ENCODE data around the gene EMC8.
"Not testable (repeated sequence)": the region's sequence is repeated elsewhere in the genome, so short reads cannot be mapped to it uniquely, and the experiment has no call there.

The EMC8 gene

DNA sequence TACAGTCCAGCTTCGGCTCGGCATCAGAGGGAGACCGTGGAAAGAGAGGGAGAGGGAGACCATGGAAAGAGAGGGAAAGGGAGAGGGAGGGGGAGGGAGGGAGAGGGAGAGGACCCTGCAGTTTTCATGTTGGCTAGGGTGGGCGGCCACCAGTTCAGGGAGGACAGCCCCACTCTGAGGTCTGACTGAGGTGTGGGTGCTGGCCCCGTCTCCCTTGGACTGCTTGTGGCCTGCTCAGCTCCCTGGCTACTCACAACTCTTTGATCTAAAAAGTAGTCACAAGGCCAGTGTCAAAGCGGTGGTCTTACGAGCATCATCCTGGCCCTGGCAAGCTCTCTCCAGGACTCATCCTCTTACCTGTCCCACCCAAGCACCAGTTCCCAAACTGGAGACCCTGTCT lies 9.6 kb upstream of the EMC8 start:
- no peak overlapping the region for H3K4me2 ChIP-seq (ENCODE audit: low read length)
- H3K4me1 ChIP-seq (ENCODE audit: low read length), result no peaks in the 10 kb centered on the region
- H2AFZ ChIP-seq (ENCODE audit: low read depth, low read length), result no peak overlapping the region
- no peak overlapping the region for H3K9ac ChIP-seq (ENCODE audit: low read length)
- H3K27me3 ChIP-seq (ENCODE audit: low read depth, low read length), result no peaks in the 10 kb centered on the region
- H3K36me3 ChIP-seq (replicated peaks; ENCODE audit: low read depth, low read length), result peaks cover 28% of the 10 kb centered on the region
- no peaks in the 10 kb centered on the region for H4K20me1 ChIP-seq (ENCODE audit: insufficient read depth, low read length)
- H3K4me3 ChIP-seq (ENCODE audit: low read length), result no peak overlapping the region
- H3K9me3 ChIP-seq (ENCODE audit: insufficient read depth, low read length), result no peaks in the 10 kb centered on the region
- no peak overlapping the region for H3K27ac ChIP-seq (ENCODE audit: low read length)
- no peak for TF ChIP-seq EZH2phosphoT487 (IDR thresholded peaks at IDR 0.05; ENCODE audit: low read depth)
- TF ChIP-seq, protein P1, sequence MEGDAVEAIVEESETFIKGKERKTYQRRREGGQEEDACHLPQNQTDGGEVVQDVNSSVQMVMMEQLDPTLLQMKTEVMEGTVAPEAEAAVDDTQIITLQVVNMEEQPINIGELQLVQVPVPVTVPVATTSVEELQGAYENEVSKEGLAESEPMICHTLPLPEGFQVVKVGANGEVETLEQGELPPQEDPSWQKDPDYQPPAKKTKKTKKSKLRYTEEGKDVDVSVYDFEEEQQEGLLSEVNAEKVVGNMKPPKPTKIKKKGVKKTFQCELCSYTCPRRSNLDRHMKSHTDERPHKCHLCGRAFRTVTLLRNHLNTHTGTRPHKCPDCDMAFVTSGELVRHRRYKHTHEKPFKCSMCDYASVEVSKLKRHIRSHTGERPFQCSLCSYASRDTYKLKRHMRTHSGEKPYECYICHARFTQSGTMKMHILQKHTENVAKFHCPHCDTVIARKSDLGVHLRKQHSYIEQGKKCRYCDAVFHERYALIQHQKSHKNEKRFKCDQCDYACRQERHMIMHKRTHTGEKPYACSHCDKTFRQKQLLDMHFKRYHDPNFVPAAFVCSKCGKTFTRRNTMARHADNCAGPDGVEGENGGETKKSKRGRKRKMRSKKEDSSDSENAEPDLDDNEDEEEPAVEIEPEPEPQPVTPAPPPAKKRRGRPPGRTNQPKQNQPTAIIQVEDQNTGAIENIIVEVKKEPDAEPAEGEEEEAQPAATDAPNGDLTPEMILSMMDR (IDR thresholded peaks at IDR 0.05; ENCODE audit: low read depth, low read length), result no peak
- no peaks in the 10 kb centered on the region for H3K79me2 ChIP-seq (ENCODE audit: low read length)

DNA sequence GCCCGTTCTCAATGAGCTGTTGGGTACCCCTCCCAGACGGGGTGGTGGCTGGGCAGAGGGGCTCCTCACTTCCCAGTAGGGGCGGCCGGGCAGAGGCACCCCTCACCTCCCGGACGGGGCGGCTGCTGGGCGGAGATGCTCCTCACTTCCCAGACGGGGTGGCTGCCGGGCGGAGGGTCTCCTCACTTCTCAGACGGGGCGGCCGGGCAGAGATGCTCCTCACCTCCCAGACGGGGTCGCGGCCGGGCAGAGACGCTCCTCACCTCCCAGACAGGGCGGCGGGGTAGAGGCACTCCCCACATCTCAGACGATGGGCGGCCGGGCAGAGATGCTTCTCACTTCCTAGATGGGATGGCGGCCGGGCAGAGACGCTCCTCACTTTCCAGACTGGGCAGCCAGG lies 8.8 kb upstream of the EMC8 start:
- not testable (repeated sequence) for H3K27me3 ChIP-seq (ENCODE audit: low read depth, low read length); H3K27ac ChIP-seq (ENCODE audit: low read length); H3K4me2 ChIP-seq (ENCODE audit: low read length); H3K4me1 ChIP-seq (ENCODE audit: low read length); H2AFZ ChIP-seq (ENCODE audit: low read depth, low read length); H3K9me3 ChIP-seq (ENCODE audit: insufficient read depth, low read length); H3K79me2 ChIP-seq (ENCODE audit: low read length); H4K20me1 ChIP-seq (ENCODE audit: insufficient read depth, low read length); H3K9ac ChIP-seq (ENCODE audit: low read length); H3K4me3 ChIP-seq (ENCODE audit: low read length)
- H3K36me3 ChIP-seq (replicated peaks; ENCODE audit: low read depth, low read length), result peaks cover 36% of the 10 kb centered on the region

DNA sequence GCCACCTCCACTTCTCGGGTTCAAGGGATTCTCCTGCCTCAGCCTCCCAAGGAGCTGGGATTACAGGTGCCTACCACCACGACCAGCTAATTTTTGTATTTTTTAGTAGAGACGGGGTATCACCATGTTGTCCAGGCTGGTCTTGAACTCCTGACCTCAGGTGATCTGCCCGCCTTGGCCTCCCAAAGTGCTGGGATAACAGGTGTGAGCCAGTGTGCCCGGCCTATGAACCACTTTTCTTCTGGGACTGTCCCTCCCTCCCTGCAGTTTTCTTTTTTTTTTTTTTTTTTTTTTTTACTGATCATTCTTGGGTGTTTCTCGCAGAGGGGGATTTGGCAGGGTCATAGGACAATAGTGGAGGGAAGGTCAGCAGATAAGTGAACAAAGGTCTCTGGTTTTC lies 8.0 kb upstream of the EMC8 start:
- H4K20me1 ChIP-seq (ENCODE audit: insufficient read depth, low read length); H3K4me2 ChIP-seq (ENCODE audit: low read length); H3K27ac ChIP-seq (ENCODE audit: low read length); H3K4me1 ChIP-seq (ENCODE audit: low read length); H3K4me3 ChIP-seq (ENCODE audit: low read length); H3K9ac ChIP-seq (ENCODE audit: low read length); H3K27me3 ChIP-seq (ENCODE audit: low read depth, low read length); H3K9me3 ChIP-seq (ENCODE audit: insufficient read depth, low read length); H2AFZ ChIP-seq (ENCODE audit: low read depth, low read length): not testable (repeated sequence)
- peaks cover 44% of the 10 kb centered on the region for H3K36me3 ChIP-seq (replicated peaks; ENCODE audit: low read depth, low read length)
- peaks cover 15% of the 10 kb centered on the region for H3K79me2 ChIP-seq (ENCODE audit: low read length)

DNA sequence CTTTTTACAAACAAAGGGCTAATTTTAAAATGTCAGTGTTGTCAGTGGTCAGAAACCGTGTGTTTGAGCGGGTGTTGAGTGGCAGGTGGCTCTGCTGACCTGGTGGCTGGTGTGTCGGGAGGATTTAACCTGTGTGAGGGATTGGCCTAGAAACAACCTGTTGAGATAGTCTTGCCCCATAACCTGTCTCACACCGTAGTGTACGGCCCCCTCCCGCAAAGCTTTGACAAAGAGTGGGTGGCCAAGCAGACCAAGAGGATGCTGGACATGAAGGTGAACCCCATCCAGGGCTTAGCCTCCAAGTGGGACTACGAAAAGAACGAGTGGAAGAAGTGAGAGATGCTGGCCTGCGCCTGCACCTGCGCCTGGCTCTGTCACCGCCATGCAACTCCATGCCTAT lies 7.2 kb upstream of the EMC8 start:
- Histone ChIP-seq H3K36me3 (replicated peaks; ENCODE audit: low read depth, low read length) (peaks cover 52% of the 10 kb centered on the region), H3K4me1 (ENCODE audit: low read length) (no peaks in the 10 kb centered on the region), H3K27me3 (ENCODE audit: low read depth, low read length) (no peaks in the 10 kb centered on the region), H3K79me2 (ENCODE audit: low read length) (peaks cover 23% of the 10 kb centered on the region), H3K9me3 (ENCODE audit: insufficient read depth, low read length) (no peaks in the 10 kb centered on the region), H2AFZ (ENCODE audit: low read depth, low read length) (no peak overlapping the region), H3K9ac (ENCODE audit: low read length) (no peak overlapping the region), H3K4me2 (ENCODE audit: low read length) (no peak overlapping the region), H4K20me1 (ENCODE audit: insufficient read depth, low read length) (0 out of 2 replicates have a peak, but pooled peaks cover 10% of the 10 kb centered on the region), H3K4me3 (ENCODE audit: low read length) (no peak overlapping the region), H3K27ac (ENCODE audit: low read length) (no peak overlapping the region)
- TF ChIP-seq, protein P1 (IDR thresholded peaks at IDR 0.05; ENCODE audit: low read depth, low read length), result no peak
- TF ChIP-seq EZH2phosphoT487 (IDR thresholded peaks at IDR 0.05; ENCODE audit: low read depth), result no peak

DNA sequence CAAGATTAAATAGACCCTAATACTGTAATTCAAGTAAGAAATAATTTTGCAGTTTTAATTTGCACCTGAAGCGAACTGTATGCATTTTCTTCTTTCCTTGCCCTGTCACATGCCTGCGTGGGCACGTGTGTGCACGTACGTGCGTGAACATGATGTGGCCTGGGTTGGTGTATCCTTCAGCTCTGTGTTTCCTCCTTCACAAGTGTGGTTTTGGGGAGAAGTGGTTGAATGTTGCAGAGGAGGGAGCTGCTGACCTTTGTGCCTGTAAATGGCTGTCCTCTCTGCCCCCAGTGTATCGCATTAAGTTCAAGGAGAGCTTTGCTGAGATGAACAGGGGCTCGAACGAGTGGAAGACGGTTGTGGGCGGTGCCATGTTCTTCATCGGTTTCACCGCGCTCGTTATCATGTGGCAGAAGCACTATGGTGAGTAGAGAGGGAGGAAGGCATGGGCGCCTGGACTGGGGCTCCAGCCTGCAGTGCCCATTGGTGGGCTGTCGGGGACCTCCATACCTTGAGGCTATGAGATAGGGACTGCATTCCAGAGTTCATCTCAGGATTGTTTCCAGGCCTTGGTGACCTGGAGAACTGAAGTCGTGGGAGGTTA lies 6.2 kb upstream of the EMC8 start:
- H3K4me2 ChIP-seq (ENCODE audit: low read length), result no peak overlapping the region
- H3K27ac ChIP-seq (ENCODE audit: low read length), result no peak overlapping the region
- TF ChIP-seq, protein P1 (IDR thresholded peaks at IDR 0.05; ENCODE audit: low read depth, low read length), result no peak
- TF ChIP-seq EZH2phosphoT487 (IDR thresholded peaks at IDR 0.05; ENCODE audit: low read depth), result no peak
- peaks cover 7% of the 10 kb centered on the region for H3K4me1 ChIP-seq (ENCODE audit: low read length)
- no peaks in the 10 kb centered on the region for H3K9me3 ChIP-seq (ENCODE audit: insufficient read depth, low read length)
- H3K27me3 ChIP-seq (ENCODE audit: low read depth, low read length), result no peaks in the 10 kb centered on the region
- H3K79me2 ChIP-seq (ENCODE audit: low read length), result peaks cover 33% of the 10 kb centered on the region
- H4K20me1 ChIP-seq (ENCODE audit: insufficient read depth, low read length), result peaks cover 13% of the 10 kb centered on the region; the same call in 1 of the 2 replicates
- no peak overlapping the region for H2AFZ ChIP-seq (ENCODE audit: low read depth, low read length)
- H3K9ac ChIP-seq (ENCODE audit: low read length), result no peak overlapping the region
- H3K36me3 ChIP-seq (replicated peaks; ENCODE audit: low read depth, low read length), result peaks cover 56% of the 10 kb centered on the region
- no peak overlapping the region for H3K4me3 ChIP-seq (ENCODE audit: low read length)

Measured in OCI-LY3 (cell line).